CD4-positive, alpha-beta T cell (primary cell): Measurements from ENCODE around the gene VPS37D. TPM values are rescaled to one million over a fixed set of nuclear protein-coding genes. Genes with fewer than 3 reads are reported as not detected.
"Not testable (repeated sequence)": the region's sequence is repeated elsewhere in the genome, so short reads cannot be mapped to it uniquely, and the experiment has no call there.

Experiments
- ATAC-seq: fragments of 200-7000 bp; cut with Tn5 transposase; one replicate; pipeline ENCODE4 v1.10.0; 2022; ENCODE audit warnings: mild to moderate bottlenecking; ENCODE audit not compliant: poor library complexity
- CTCF ChIA-PET: fragments of 350-600 bp; sonication (Branson Sonifier 250); formaldehyde crosslinking; loops from one replicate; lab custom pipeline; 2021; ENCODE audit warnings: antibody characterized with exemption, inconsistent platforms; lab: Charles Lee
- POLR2A ChIA-PET: fragments of 350-600 bp; sonication (Branson Sonifier 250); formaldehyde crosslinking; loops from one replicate; lab custom pipeline; 2021; ENCODE audit warnings: antibody characterized with exemption, inconsistent platforms; lab: Charles Lee
- DNase-seq, 14 experiments: peaks; one replicate each; pipeline ENCODE4 v3.0.0-alpha.2; 2013 to 2020; ENCODE audit warnings: mixed read lengths in 2 of 14
- H3K27ac ChIP-seq, 2 donors: one replicate each; pipeline versions ENCODE4 v1.5.1 to v1.7.0; 2013; ENCODE audit warnings: low read length in 2 of 2, low read depth in 1 of 2, mild to moderate bottlenecking in 1 of 2
- H3K27me3 ChIP-seq, 2 experiments: 1 replicate in 1 of 2; 2 replicates in 1 of 2; pipeline versions ENCODE4 v1.6.1 to v1.7.0; 2013; ENCODE audit warnings: low read length in 2 of 2, control low read depth in 1 of 2, mild to moderate bottlenecking in 1 of 2, moderate library complexity in 1 of 2; ENCODE audit not compliant: insufficient read depth in 2 of 2, control insufficient read depth in 1 of 2
- H3K36me3 ChIP-seq: one replicate; pipeline ENCODE4 v1.6.1; 2013; ENCODE audit warnings: low read length, control low read depth; ENCODE audit not compliant: insufficient read depth
- H3K4me1 ChIP-seq: one replicate; pipeline ENCODE4 v1.6.1; 2013; ENCODE audit warnings: low read length, control low read depth; ENCODE audit not compliant: insufficient read depth
- H3K4me3 ChIP-seq: one replicate; pipeline ENCODE4 v1.5.1; 2013; ENCODE audit warnings: mild to moderate bottlenecking, low read length, moderate library complexity
- H3K9me3 ChIP-seq, 2 experiments: 1 replicate in 1 of 2; 2 replicates in 1 of 2; pipeline versions ENCODE4 v1.6.1 to v1.7.0; 2013; ENCODE audit warnings: low read length in 2 of 2, mild to moderate bottlenecking in 2 of 2, control low read depth in 1 of 2, moderate library complexity in 1 of 2; ENCODE audit not compliant: control insufficient read depth in 1 of 2, insufficient read depth in 1 of 2
- H3K27ac Mint-ChIP-seq: one replicate; pipeline ENCODE4 v1.8.0; 2020; ENCODE audit warnings: mixed read lengths
- H3K27me3 Mint-ChIP-seq: one replicate; pipeline ENCODE4 v1.8.0; 2021; ENCODE audit warnings: mixed read lengths
- H3K36me3 Mint-ChIP-seq: one replicate; pipeline ENCODE4 v1.8.0; 2021; ENCODE audit warnings: low read depth, mixed read lengths
- H3K4me1 Mint-ChIP-seq: one replicate; pipeline ENCODE4 v1.8.0; 2021; ENCODE audit warnings: low read depth, mixed read lengths
- H3K4me3 Mint-ChIP-seq: one replicate; pipeline ENCODE4 v1.8.0; 2020; ENCODE audit warnings: mild to moderate bottlenecking, mixed read lengths
- H3K9me3 Mint-ChIP-seq: one replicate; pipeline ENCODE4 v1.8.0; 2020; ENCODE audit warnings: mixed read lengths
- CTCF ChIP-seq: fragments of 200-600 bp; IDR thresholded peaks from one replicate; pipeline ENCODE4 v1.8.0; 2022; ENCODE audit warnings: antibody characterized with exemption, mild to moderate bottlenecking
- intact Hi-C, 2 experiments: fragments of 100-400 bp; cut with DNase I in 1 of 2; cut with micrococcal nuclease in 1 of 2; formaldehyde crosslinking; loops; one replicate each; pipeline versions ENCODE4 v1.15.1 to v1.9.0; 2023 to 2025; cut with DNase I, micrococcal nuclease
- total RNA-seq, 174 experiments: library from RNA in 2 of 174; stranded (reverse) in 2 of 174; gene quantifications; one replicate each; pipeline ENCODE4 v1.2.3 and lab custom pipeline; 2021 to 2026

Gene VPS37D
- total RNA-seq, 2 experiments from 2014 or later = 0.81 to 0.96 TPM

DNA sequence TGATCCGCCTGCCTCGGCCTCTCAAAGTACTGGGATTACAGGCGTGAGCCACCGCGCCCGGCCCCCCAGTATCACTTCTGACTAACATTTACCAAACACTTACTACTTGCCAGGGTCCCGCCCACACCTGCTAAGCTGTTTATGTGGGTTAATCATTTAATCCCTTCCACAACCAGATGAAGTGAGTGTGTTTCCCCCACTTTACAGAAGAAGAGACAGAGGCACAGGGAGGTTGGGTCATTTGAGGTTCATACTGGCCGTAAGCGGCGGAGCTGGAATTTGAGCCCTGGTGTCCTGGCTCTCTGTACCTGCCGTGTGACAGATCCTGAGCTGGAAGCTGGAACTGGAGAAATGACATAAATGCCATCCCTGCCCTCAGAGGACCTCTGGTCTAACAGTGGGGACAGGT, 15.1 kb upstream of the VPS37D start:
- ChIA-PET POLR2A (no interaction called here), CTCF (no interaction called here)
- ATAC-seq = no peak
- Mint-ChIP-seq H3K4me1 (peaks cover 6% of the 10 kb centered on the region), H3K27me3 (peaks cover 56% of the 10 kb centered on the region), H3K27ac (no peak overlapping the region), H3K36me3 (no peaks in the 10 kb centered on the region), H3K9me3 (no peaks in the 10 kb centered on the region), H3K4me3 (no peak overlapping the region)
- Histone ChIP-seq H3K27ac (no peak overlapping the region), H3K27me3 (peaks cover 23 to 41% of the 10 kb centered on the region in 2 experiments), H3K4me1 (peaks cover 6% of the 10 kb centered on the region), H3K9me3 (peaks cover 0 to 10% of the 10 kb centered on the region in 2 experiments), H3K36me3 (no peaks in the 10 kb centered on the region), H3K4me3 (no peak overlapping the region)
- DNase-seq = no peak
- TF ChIP-seq CTCF = no peak
- intact Hi-C loops = no loop called here

DNA sequence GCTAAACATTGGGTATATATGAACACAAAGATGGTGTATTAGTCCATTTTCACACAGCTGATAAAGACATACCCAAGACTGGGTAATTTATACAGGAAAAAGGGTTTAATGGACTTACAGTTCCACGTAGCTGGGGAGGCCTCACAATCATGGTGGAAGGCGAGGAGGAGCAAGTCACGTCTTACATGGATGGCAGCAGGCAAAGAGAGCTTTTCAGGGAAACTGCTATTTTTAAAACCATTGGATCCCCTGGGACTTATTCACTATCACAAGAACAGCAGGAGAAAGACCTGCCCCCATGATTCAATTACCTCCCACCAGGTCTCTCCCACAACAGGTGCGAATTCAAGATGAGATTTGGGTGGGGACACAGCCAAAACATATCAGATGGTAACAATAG, 12.3 kb upstream of the VPS37D start:
- H3K9me3 Mint-ChIP-seq, H3K4me3 Mint-ChIP-seq, H3K36me3 Mint-ChIP-seq, CTCF ChIA-PET, H3K4me1 Mint-ChIP-seq, POLR2A ChIA-PET, H3K27ac ChIP-seq, H3K36me3 ChIP-seq, H3K4me1 ChIP-seq, ATAC-seq, H3K9me3 ChIP-seq, H3K4me3 ChIP-seq, intact Hi-C loops, H3K27ac Mint-ChIP-seq, DNase-seq: not testable (repeated sequence)
- peaks cover 10 to 19% of the 10 kb centered on the region in 2 experiments for H3K27me3 ChIP-seq
- peaks cover 46% of the 10 kb centered on the region for H3K27me3 Mint-ChIP-seq

GRCh38 chr7:73659983-73660382, 7.6 kb upstream of the VPS37D start:
- Histone ChIP-seq H3K27ac (no peak overlapping the region), H3K9me3 (no peaks in the 10 kb centered on the region), H3K4me3 (no peak overlapping the region), H3K36me3 (no peaks in the 10 kb centered on the region), H3K27me3 (peaks cover 0 to 10% of the 10 kb centered on the region in 2 experiments), H3K4me1 (no peaks in the 10 kb centered on the region)
- H3K9me3 Mint-ChIP-seq = peaks cover 6% of the 10 kb centered on the region
- no peak overlapping the region for H3K27ac Mint-ChIP-seq
- H3K36me3 Mint-ChIP-seq = no peaks in the 10 kb centered on the region
- ATAC-seq (no peak), DNase-seq (no peak)
- ChIA-PET POLR2A (no interaction called here), CTCF (no interaction called here)
- intact Hi-C loops = no loop called here
- no peak for TF ChIP-seq CTCF
- peaks cover 52% of the 10 kb centered on the region for H3K27me3 Mint-ChIP-seq
- H3K4me3 Mint-ChIP-seq = no peak overlapping the region
- H3K4me1 Mint-ChIP-seq = no peaks in the 10 kb centered on the region

- DNase-seq, H3K4me1 Mint-ChIP-seq, CTCF ChIA-PET, intact Hi-C loops, H3K4me3 Mint-ChIP-seq, ATAC-seq, H3K4me3 ChIP-seq, H3K27ac ChIP-seq, H3K27ac Mint-ChIP-seq, H3K4me1 ChIP-seq, H3K36me3 Mint-ChIP-seq, H3K9me3 ChIP-seq, H3K36me3 ChIP-seq, H3K9me3 Mint-ChIP-seq, POLR2A ChIA-PET: not testable (repeated sequence)
- H3K27me3 Mint-ChIP-seq = peaks cover 51% of the 10 kb centered on the region
- peaks cover 6 to 12% of the 10 kb centered on the region in 2 experiments for H3K27me3 ChIP-seq
Measured at GRCh38 chr7:73660594-73660993, 7.0 kb upstream of the VPS37D start.
